GM20431 (cell line): Measurements from ENCODE around the gene ALPK1.

Source experiments
- in situ Hi-C: fragments of 300-500 bp; cut with MseI, MboI; formaldehyde crosslinking; loops from one replicate; pipeline ENCODE4 v1.15.0; 2020; ENCODE audit warnings: low sequenced_read_pairs; ENCODE audit not compliant: unreplicated experiment

Gene ALPK1

DNA sequence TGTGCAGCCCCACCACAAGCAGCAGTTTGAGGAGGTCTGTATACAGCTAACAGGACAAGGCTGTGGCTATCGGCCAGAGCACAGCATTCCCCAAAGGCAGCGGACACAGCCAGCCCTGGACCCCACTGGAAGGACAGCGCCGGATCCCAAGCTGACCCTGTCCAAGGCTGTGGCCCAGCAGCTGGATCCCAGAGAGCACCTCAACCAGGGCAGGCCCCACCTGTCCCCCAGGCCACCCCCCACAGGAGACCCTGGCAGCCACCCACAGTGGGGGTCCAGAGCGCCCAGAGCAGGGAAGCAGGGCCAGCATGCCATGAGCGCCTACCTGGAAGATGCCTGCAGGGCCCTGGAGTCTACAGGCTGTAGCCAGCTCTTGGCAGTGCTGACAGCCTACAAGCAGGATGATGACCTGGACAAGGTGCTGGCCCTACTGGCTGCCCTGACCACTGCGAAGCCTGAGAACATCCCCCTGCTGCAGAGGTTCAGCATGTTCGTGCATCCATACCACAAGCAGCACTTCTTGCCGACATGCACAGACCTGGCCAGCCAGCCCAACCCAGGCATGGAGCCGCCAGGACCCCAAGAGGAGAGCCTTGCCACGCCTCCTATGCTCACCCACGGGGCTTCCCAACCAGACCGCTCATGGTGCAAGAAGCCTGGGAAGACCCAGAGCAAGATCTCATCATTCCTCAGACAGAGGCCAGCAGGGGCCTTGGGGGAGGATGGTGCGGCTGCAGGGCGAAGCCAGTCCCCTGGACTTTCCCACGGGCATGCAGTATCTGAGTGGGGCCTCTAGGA, 62.0 kb downstream of the ALPK1 start:
- in situ Hi-C loops: no loop called here

DNA sequence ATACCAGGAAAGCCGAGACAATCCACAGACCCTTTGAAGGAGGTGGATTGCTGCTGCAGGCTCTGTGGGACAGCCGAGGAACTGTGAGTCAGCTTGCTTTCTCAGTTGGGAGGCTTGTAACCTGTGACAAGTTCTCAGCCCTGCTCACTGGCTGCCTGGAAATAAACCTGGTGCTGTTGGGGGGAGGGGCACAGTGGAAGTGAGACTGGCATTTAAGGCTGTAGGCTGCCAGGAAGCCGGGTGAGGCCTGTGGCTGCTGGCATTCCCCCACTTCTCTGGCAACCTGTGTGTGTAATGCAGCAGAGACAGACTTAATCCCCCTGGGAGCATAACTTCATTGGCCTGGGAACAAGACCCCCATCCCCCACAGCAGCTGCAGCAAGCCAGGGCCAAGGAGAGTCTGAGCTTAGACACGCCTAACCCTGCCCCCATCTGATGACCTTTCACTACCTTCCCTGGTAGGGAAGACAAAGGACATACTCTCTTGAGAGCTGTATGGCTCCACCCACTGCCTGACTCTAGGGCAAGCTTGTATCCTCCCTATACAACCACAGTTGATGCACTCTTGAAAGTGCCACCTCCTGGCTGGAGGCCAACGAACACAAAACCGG, 64.1 kb downstream of the ALPK1 start:
- in situ Hi-C loops: no loop called here

DNA sequence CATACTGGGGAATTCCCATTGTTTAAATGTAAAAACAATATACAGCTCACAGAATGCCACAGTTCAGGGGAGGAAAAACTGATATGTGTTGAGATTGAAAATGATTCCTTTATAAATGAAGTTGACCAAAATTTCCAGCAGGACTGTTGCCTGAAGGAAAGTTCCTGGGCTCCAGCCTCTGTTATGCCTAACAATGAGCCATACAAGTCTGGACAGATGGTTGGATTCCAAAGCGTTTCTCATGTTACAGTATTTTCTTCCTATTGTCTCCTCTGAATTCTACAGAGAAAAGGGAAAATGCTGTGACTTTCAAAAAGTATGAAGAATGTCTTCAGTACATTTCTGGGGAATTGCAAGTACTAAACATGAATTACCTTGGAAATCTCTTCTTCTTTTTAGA, 73.3 kb downstream of the ALPK1 start:
- in situ Hi-C loops: no loop called here

DNA sequence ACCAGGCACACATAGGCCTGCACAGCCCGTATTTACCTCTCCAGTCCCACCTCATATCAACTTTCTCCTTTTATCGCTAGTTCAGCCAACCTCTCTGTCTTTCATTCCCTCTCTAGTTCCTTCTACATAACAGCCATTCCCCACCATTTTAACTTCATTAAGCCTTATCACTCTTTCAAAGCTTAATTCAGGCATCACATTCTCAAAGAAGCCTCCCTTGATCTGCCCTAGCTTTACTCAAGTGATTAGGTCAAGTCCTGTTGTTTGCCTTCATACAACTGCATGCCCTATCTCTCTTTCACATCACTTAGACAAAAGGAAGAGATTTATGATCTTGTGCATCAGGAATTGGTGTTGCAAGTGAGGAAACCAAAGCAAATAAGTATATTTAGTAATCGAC, 74.2 kb downstream of the ALPK1 start:
- in situ Hi-C loops: no loop called here

DNA sequence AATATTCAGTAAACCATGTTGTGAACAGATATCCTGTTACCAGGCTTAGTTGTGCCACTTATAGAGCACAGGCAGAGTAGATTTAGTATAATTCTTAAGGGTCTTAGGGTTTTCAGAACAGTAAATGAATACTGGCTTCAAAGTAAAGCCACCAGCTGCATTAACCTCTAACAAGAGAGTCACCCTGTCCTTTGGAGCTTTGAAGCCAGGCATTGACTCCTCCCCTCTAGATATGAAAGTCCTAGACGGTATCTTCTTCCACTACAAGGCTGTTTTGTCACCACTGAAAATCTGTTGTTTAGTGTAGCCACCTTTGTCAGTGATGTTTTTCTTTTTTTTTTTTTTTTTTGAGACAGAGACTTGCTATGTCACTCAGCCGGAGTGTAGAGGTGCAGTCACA, 77.7 kb downstream of the ALPK1 start:
- in situ Hi-C loops: no loop called here

DNA sequence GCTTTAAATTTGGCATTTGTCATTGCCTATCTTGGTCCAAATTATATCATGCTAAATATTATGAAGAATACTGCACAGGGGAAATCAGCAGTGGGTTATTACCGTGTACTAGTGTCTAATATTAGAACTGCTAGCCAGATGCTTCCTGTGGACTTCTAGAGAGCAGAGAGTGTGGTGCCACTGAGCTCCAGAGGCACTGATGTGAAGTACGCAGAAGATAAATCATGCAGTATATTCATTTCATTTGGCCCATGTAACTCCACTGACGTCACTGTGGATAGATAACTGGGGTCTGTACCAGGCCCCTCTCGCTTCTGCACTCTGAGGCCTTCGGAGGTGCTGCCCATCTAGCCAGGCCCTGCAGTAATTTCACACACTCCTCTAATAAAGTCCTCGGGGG, 80.0 kb downstream of the ALPK1 start:
- in situ Hi-C loops: no loop called here

DNA sequence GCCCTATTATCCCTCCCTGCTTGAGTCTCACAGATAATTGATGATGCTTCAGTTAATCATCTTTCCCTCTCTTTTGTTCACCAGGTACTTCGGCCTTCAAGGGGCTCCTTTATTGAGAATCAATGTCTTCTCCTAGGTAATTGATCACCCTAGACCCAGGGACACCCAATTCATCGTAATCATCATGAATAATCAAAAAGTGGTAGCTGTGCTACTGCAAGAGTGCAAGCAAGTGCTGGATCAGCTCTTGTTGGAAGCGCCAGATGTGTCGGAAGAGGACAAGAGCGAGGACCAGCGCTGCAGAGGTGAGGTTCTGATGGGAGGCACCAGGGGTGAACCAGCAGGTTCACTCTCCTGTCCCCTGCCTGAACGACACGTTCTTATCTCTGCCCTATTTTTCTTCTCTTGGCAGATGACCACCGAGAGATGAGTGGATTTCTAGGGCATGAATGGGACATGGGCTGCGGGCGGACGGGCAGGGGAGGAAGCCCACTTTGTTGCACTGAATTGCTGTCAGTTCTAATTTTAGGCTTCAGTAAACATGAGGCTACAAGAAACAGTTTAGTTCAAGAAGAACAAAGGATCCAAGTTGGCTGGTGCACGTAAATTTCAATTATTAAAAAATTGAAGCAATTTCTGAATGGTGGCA, 80.5 kb downstream of the ALPK1 start:
- in situ Hi-C loops: no loop called here

DNA sequence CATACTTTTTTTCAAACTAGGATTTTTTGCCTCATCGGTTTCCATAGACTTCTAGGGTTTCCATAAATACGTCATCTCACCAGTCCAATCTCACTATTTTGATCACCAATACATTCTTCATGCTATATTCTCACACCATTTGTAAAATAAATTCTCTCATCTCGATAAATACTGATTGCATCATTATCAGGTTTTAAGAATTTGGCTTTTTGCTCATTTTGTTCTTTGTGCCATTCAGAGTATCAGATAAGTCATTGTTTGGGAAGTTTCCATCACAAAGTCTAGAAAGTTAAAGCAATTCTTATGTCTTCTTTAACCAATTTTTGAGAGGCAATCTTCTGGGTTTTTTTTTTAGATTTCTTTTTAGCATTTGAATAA, 81.1 kb downstream of the ALPK1 start:
- in situ Hi-C loops: no loop called here

DNA sequence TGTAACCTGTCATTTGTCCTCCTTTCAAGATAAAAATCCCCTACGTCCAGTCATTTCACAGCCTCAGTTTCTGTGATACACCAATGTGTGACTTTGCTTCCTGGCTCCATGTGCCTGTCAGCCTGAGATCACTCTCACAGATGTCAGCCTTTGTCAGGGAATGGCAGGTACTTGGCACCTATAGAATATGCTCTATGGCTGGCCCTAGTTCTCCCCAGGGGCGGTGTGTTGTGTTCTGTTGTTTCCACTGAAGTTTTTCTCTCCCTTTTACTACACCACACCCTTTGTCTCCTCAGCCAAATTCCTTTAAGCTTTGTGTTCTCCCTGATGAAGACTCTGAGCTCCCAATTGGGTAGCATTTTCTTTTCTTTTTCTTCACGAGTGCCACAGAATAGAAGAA, 81.7 kb downstream of the ALPK1 start:
- in situ Hi-C loops: no loop called here

DNA sequence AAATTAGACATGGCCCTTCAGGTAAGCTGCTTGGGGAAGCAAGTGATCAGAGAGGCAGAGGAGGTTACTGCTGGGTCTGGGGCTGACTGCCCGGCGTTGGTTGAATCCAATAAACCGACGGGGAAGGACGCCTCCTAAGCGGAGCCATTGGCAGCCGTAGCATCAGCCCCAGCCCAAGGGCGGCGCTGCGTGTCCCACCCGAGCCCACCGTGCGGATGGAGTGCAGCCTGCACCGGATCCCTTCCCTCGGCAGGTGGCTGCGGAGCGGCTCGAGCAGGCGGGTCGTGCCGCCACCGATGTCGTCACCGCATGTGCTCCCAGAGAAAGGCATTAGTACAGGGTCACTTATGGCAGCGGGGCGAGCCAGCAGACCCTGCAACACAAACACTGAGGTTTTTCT, 82.1 kb downstream of the ALPK1 start:
- in situ Hi-C loops: no loop called here

DNA sequence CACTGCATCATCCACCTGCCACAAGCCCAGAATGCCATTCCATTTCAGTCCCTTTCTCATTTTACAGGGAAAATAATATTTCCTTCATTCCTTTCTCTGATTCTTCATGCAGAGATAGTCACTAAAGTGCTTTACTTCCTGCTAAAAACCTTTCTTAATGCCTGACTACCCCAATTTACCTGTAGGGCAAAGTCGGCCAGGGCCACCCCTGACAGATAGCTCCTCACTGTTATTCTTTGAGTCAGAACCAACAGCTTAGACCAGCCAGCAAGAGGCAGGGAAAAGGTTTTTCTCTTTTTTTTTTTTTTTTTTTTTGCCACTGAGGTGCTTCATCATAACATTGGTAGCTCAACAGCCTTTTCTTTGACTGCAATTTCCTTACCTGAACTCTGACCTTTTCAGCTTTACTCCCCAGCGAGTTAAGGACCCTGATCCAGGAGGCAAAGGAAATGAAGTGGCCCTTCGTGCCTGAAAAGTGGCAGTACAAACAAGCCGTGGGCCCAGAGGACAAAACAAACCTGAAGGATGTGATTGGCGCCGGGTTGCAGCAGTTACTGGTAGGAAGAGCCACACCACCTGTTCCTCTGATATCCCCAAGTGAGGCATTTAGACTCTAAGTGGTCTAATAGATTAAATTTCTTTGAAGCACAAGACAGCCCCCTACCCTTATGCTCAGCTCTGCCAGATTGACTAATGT, 85.0 kb downstream of the ALPK1 start:
- in situ Hi-C loops: no loop called here

DNA sequence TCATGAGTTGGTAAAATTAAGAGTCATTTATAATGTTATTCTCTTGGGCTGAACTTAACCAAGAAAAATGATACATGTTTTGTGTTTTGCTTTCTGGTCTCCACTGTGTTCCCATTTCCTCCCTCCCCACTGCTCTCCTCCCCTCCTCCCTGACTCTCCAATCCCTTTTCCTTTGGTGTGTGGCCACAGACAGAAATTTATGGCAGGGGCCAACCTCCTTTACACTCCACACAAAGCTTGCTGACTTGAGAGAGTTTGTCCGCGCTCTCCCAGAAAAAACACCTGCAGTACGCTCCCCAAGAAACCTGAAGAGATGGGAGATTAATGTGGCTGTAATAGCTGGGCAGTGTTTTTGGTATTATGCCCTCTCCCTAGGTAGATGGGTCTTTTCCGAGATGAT, 88.9 kb downstream of the ALPK1 start:
- in situ Hi-C loops: no loop called here

DNA sequence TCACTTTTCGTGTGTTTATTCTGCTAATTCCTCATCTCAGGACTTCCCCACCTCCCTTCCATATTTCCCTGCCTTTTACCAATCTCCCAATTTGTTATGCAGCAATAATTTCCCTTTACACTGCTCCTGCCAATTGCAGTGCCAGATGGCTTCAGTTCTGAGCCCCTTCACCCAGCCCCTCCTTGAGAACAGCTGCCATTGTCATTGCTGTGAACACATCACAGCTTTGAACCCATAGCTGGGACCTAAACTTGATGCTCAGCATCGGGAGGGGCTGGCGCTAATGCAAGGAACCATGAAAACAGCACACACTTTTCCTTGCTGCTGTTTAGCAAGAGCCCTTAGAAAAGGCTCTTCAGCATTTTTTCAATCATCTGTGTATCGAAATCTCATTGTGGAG, 104.9 kb downstream of the ALPK1 start:
- in situ Hi-C loops: no loop called here

DNA sequence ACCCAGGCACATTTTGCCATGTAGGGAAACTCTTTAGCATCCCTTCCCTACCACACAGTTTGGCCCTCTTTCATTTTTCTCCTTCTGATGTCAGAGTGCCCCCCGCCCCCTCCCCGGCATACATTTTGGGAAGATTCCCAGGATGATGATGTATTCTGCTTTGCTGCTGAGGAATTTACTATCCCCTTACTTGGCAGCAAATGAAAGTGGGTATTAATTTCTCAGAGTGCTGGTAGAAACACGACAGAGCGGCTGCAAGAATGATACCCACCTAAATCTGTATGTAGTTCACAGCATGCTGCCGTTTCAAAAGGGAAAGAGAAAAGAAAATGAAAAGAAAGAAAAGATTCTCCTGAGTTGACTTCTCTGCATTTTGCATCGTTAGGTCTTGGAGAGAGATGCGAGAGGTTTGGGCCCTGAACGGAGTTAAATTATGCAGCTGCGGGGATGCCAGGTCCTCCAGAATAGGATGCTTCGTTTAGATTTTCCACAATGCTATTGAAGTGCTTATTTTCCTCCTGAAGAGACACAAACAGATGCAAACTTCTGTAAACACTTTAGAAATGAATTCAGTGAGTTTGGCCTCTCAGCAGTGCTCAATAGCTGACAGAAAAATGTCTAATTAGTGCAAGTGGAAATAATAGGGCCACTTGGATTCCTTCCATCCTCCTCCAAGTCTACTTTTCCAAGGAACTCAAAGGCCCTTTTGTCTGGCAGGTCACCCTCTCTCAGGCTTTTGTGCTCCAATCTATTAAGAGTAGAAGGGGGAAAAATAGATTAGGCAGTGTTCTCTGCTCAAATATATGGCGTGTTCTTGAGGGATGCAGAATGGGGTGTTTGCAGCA, 106.2 kb downstream of the ALPK1 start:
- in situ Hi-C loops: no loop called here

DNA sequence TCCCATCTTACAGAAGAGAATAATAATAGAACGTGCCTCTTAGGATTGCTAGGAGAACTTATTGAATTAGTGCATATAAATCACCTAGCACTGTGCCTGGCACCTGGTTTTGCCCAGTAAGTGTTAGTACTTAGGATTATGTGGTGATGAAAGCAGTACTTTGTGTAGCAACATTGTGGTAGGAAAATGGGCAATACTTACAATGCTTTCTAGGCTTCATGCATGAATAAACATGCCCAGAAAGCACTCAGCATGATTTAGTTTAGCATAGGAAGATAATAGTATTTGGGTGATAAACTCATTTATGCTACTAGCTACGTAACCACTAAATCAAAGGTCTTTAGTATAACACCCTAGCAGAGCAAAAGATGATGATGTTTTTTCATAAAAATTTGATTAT, 113.2 kb downstream of the ALPK1 start:
- in situ Hi-C loops: no loop called here

DNA sequence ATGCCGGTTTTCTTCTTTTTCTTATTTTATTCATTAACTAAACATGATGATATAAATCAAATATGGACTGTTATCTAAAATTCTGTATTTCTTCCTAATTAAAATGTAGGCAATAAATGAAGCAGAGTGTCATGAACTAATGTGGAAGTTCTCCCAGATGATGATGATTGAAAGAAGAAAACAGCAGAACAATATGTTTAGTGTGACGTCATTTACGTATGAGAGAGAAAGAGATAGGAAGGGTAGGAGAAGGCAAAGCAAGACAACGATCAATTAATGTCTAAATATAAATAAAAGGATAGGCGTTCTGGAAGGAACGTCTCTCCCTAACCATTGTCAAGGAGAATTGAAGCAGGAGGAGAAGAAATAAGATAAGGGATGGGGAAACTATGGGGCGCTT, 113.6 kb downstream of the ALPK1 start:
- in situ Hi-C loops: no loop called here

DNA sequence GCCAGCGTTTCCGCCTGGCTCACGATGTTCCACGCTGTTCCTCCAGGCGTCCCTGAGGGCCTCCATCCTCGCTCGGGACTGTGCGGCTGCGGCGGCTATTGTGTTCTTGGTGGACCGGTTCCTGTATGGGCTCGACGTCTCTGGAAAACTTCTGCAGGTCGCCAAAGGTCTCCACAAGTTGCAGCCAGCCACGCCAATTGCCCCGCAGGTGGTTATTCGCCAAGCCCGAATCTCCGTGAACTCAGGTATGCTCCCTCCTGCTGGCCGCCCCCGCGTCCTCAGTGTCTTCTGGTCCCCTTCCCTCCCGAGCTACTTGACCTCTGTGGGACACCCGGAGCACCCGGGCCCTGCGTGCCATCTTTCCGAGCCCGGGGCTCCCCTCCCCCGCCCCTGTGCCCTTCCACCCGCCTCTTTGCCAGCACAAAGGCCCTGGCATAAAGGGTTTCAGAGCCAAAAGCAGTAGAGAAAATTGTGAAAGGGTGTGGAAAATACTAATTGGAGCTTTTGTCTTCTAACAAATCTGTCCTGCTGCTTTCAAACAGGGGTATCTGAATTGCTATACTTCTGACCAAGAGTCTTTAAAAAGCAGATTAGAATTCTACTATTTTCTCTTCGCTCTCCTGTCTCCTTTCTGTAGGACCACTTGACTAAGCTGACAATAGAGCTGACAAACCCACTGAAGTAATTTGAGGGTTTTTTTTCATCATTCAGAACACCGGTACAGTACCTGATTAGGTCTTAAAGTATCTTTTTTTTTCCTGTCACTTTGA, 114.8 kb downstream of the ALPK1 start:
- in situ Hi-C loops: no loop called here

DNA sequence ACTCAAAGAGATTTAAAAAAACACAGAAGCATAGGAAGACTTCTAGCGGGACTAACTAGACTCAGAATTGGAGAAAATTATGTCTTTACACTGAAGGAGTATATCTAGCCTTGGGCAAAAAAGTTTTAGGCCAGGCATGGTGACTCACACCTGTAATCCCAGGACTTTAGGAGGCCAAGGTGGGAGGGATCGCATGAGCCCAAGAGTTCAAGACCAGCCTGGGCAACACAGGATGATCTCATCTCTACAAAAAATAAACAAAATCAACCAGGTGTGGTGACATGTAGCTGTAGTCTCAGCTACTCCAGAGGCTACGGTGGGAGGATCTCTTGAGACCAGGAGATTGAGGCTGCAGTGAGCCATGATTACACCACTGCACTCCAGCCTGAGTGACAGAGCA, 119.3 kb downstream of the ALPK1 start:
- in situ Hi-C loops: no loop called here

DNA sequence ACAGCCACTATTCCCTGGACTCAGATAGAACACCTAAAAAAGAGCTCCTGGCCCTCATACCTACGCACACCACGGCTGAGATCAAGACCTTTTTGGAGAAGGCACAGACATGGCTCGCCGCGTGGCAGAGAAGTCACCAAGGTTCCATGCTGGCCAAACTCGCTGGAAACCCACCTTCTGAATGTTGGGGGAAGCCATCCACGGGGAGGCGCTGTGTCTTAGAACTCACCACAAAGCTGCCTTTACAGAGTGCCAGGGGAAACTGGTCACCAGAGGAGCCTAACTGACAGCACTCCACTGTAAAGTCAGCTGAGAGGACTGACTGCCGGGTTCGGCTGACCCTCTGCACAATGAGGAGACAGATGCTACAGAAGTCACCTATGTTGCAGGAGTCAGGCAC, 120.9 kb downstream of the ALPK1 start:
- in situ Hi-C loops: no loop called here
